IMR-90 (cell line): ENCODE results near the gene LRRC42.

Experiments
- ELK1 ChIP-seq: fragments of 150-350 bp; IDR thresholded peaks from 2 replicates; pipeline ENCODE4 v1.6.1; 2016; ENCODE audit warnings: low read depth, mild to moderate bottlenecking, low read length, moderate library complexity, borderline replicate concordance
- MAFK ChIP-seq: IDR thresholded peaks from 2 replicates; pipeline ENCODE4 v1.6.1; 2012; ENCODE audit warnings: low read depth, low read length, improper control_type of control experiment
- POLR2A ChIP-seq: IDR thresholded peaks from 2 replicates; pipeline ENCODE4 v1.6.1; 2012; ENCODE audit warnings: mild to moderate bottlenecking, low read depth, low read length
- RAD21 ChIP-seq: IDR thresholded peaks from 2 replicates; pipeline ENCODE4 v1.6.1; 2012; ENCODE audit warnings: low read length, improper control_type of control experiment
- RCOR1 ChIP-seq: IDR thresholded peaks from 2 replicates; pipeline ENCODE4 v1.6.1; 2012; ENCODE audit warnings: mild to moderate bottlenecking, low read length, improper control_type of control experiment; ENCODE audit not compliant: insufficient replicate concordance
- RFX5 ChIP-seq: IDR thresholded peaks from 2 replicates; pipeline ENCODE4 v1.8.0; 2012; ENCODE audit warnings: low read depth, mild to moderate bottlenecking, low read length, moderate library complexity
- USF2 ChIP-seq: fragments of 150-350 bp; IDR thresholded peaks from 2 replicates; pipeline ENCODE4 v1.6.1; 2017; ENCODE audit warnings: mild to moderate bottlenecking, antibody characterized with exemption, low read length, low read depth
- TF ChIP-seq, protein P1 (sequence below): conservative IDR thresholded peaks from 2 replicates; pipeline ENCODE4 v1.5.1; 2012; ENCODE audit warnings: mild to moderate bottlenecking, low read depth, low read length, improper control_type of control experiment

GRCh38 chr1:53964109-53964508 is 18.0 kb downstream of the LRRC42 start:
- TF ChIP-seq RAD21 (no peak), RFX5 (no peak), USF2 (no peak), POLR2A (no peak), RCOR1 (no peak), MAFK (no peak), ELK1 (no peak)
- TF ChIP-seq, protein P1, sequence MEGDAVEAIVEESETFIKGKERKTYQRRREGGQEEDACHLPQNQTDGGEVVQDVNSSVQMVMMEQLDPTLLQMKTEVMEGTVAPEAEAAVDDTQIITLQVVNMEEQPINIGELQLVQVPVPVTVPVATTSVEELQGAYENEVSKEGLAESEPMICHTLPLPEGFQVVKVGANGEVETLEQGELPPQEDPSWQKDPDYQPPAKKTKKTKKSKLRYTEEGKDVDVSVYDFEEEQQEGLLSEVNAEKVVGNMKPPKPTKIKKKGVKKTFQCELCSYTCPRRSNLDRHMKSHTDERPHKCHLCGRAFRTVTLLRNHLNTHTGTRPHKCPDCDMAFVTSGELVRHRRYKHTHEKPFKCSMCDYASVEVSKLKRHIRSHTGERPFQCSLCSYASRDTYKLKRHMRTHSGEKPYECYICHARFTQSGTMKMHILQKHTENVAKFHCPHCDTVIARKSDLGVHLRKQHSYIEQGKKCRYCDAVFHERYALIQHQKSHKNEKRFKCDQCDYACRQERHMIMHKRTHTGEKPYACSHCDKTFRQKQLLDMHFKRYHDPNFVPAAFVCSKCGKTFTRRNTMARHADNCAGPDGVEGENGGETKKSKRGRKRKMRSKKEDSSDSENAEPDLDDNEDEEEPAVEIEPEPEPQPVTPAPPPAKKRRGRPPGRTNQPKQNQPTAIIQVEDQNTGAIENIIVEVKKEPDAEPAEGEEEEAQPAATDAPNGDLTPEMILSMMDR, result no peak
